ENCODE results near the gene CLPX. TPM values are rescaled to one million over a fixed set of nuclear protein-coding genes. Genes with fewer than 3 reads are reported as not detected.
A peak's percentile ranks its signal among the peaks of the same experiment; 100 is the strongest.

The CLPX gene
- total and polyA plus RNA-seq, 9 of the 15 experiments (the other 6 are each of a cell fraction or from before 2014, with no cell fraction given): 11.2 to 83.3 (median 51.3) TPM

DNA sequence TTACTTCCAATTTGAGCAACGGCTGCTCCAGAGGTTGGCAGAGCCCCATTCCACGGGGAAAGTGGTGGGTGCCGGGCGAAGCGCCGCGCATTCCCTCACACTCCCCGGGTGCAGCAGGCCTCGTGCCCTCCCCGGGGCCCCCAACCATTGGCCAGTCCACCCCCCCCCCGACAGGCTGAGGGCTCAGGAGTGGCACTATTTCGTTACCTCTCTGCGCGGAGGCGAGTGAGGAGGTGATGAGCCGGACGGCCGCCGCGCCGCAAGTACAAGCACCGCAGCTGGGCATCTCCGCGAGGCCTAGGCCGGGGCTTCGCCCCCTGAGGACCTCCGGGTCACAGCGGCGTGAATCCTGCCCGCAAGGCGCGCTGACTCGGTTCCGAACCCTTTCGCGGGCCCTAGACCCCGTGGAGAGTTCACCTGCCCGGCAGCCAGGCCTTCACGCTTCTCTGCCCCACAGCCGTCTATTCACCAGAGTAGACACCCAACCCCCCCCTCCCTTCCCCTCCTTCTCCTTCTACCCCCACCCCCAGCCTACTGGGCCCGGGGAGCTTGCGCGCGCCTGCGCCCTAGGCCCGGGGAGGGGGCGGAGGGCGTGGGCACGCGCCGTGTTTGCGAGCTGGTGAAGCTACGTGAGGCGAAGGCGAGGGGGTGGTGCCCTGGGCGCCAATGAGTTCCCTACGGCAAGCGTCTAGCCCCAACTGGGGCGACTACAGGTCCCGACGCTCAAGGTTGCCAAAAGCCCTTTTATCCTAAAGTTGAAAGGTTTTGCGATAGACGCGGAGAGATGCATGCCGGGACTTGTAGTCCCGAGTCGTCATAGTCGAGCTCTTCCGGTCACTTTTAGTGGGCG lies at the start of gene CLPX (continued):
- TF ChIP-seq, protein P1, sequence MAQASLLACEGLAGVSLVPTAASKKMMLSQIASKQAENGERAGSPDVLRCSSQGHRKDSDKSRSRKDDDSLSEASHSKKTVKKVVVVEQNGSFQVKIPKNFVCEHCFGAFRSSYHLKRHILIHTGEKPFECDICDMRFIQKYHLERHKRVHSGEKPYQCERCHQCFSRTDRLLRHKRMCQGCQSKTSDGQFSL (CRISPR knock-in tag; IDR thresholded peaks at IDR 0.05): peak; percentile 93
- TF ChIP-seq, protein P1 (tag; IDR thresholded peaks at IDR 0.05): peak in 1 of 2 experiments; percentile 90; a peak in 2 of 4 replicates
- TF ChIP-seq TOE1 (IDR thresholded peaks at IDR 0.05; ENCODE audit: borderline replicate concordance): peak; percentile 12; the same call in 1 of the 2 replicates
- no peak for TF ChIP-seq TOE1 (CRISPR knock-in tag; IDR thresholded peaks at IDR 0.05; ENCODE audit: borderline replicate concordance, low read depth)
- no peak for TF ChIP-seq HMG20B (CRISPR knock-in tag; IDR thresholded peaks at IDR 0.05)
- TF ChIP-seq CCAR2 (IDR thresholded peaks at IDR 0.05; ENCODE audit: low read depth, low read length): no peak
- TF ChIP-seq BHLHE40 (IDR thresholded peaks at IDR 0.05; ENCODE audit: low read length): peak; percentile 77
- no peak for TF ChIP-seq HLTF (IDR thresholded peaks at IDR 0.05)
- no peak for TF ChIP-seq ZNF175 (CRISPR knock-in tag; IDR thresholded peaks at IDR 0.05; ENCODE audit: low read depth)
- peak; percentile 35 for TF ChIP-seq RBM22 (IDR thresholded peaks at IDR 0.05; ENCODE audit: low read depth, low read length, poor library complexity, severe bottlenecking)
- TF ChIP-seq ARID1B (IDR thresholded peaks at IDR 0.05): no peak; the same call in 1 of the 2 replicates
- peak; percentile 51; the same call in 1 of the 2 replicates for TF ChIP-seq TAF7 (tag; IDR thresholded peaks at IDR 0.05)
- TF ChIP-seq U2AF1 (optimal IDR thresholded peaks at IDR 0.05; ENCODE audit: low read depth, low read length): no peak
- peak; percentile 94 to 95 for TF ChIP-seq NRF1 (conservative IDR thresholded peaks at IDR 0.05 in 1 of 2, IDR thresholded peaks at IDR 0.05 in 1 of 2)
- TF ChIP-seq SIX5 (IDR thresholded peaks at IDR 0.05; ENCODE audit: borderline replicate concordance in 1 of 2, insufficient read depth in 1 of 2, low read depth in 1 of 2, low read length in 2 of 2): peak; percentile 61 to 63; a peak in 2 of 4 replicates
- peak; percentile 94 for TF ChIP-seq NR2C2 (CRISPR knock-in tag; IDR thresholded peaks at IDR 0.05)
- TF ChIP-seq NR2C2 (tag; IDR thresholded peaks at IDR 0.05): peak; percentile 99
- peak; percentile 55; the same call in 1 of the 2 replicates for TF ChIP-seq ZBTB17 (CRISPR knock-in tag; IDR thresholded peaks at IDR 0.05)
- no peak for TF ChIP-seq PHTF2 (CRISPR knock-in tag; IDR thresholded peaks at IDR 0.05)
- TF ChIP-seq, protein P2, sequence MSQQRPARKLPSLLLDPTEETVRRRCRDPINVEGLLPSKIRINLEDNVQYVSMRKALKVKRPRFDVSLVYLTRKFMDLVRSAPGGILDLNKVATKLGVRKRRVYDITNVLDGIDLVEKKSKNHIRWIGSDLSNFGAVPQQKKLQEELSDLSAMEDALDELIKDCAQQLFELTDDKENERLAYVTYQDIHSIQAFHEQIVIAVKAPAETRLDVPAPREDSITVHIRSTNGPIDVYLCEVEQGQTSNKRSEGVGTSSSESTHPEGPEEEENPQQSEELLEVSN (IDR thresholded peaks at IDR 0.05; ENCODE audit: borderline replicate concordance in 1 of 2, extremely low read depth in 1 of 2, insufficient read depth in 1 of 2, insufficient read length in 1 of 2, low read depth in 1 of 2, low read length in 1 of 2, poor library complexity in 1 of 2, severe bottlenecking in 1 of 2): peak; percentile 8 to 31
- TF ChIP-seq, protein P3, sequence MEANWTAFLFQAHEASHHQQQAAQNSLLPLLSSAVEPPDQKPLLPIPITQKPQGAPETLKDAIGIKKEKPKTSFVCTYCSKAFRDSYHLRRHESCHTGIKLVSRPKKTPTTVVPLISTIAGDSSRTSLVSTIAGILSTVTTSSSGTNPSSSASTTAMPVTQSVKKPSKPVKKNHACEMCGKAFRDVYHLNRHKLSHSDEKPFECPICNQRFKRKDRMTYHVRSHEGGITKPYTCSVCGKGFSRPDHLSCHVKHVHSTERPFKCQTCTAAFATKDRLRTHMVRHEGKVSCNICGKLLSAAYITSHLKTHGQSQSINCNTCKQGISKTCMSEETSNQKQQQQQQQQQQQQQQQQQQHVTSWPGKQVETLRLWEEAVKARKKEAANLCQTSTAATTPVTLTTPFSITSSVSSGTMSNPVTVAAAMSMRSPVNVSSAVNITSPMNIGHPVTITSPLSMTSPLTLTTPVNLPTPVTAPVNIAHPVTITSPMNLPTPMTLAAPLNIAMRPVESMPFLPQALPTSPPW (CRISPR knock-in tag; IDR thresholded peaks at IDR 0.05): peak; percentile 99
- TF ChIP-seq FOXP1 (CRISPR knock-in tag; IDR thresholded peaks at IDR 0.05): no peak
- peak; percentile 41 for TF ChIP-seq CCNT2 (IDR thresholded peaks at IDR 0.05; ENCODE audit: borderline replicate concordance, extremely low read depth, insufficient read length, low read depth, low read length)
- peak; percentile 96 for TF ChIP-seq NR2C1 (IDR thresholded peaks at IDR 0.05)
- TF ChIP-seq NR2C1 (tag; IDR thresholded peaks at IDR 0.05): peak; percentile 98

All from K562 (cell line).